Measurements from ENCODE around the gene TNFSF4. TPM values are rescaled to one million over a fixed set of nuclear protein-coding genes. Genes with fewer than 3 reads are reported as not detected.

Gene TNFSF4
- total and polyA plus RNA-seq, 2 of the 13 experiments (the other 11 are each of a cell fraction or from before 2014, with no cell fraction given), result 2.4 to 7.9 TPM

- CTCF ChIA-PET (ENCODE audit: low intra/inter-chr PET ratio, low total read pairs), result no interaction called here
- H3K9ac ChIP-seq (ENCODE audit: insufficient read depth, low read depth, low read length), result no peak overlapping the region
- POLR2A ChIA-PET, result no interaction called here
- DNase-seq (ENCODE audit: low spot score) (no peak), FAIRE-seq (no peak), ATAC-seq (no peak)
- intact Hi-C loops (cut with micrococcal nuclease; ENCODE audit: unreplicated experiment) (no loop called here), in situ Hi-C loops (cut with HindIII; ENCODE audit: extremely low pct_ligation_motif_present, low pct_unique_long_range_greater_than_20kb) (no loop called here)
- 89% methylated on average over 1 of the region's 1 CpG for WGBS (ENCODE audit: low lambda C conversion rate)
- H3K4me3 ChIP-seq (replicated peaks in 1 of 3; ENCODE audit: insufficient read depth in 1 of 3, low read depth in 2 of 3, low read length in 3 of 3), result no peak overlapping the region
- peaks cover 16% of the 10 kb centered on the region for H3K79me2 ChIP-seq (ENCODE audit: insufficient read depth, low read length)
- no peaks in the 10 kb centered on the region for H3K27me3 ChIP-seq (ENCODE audit: control insufficient read depth in 1 of 2, insufficient read depth in 2 of 2, low read length in 2 of 2)
- no peak for TF ChIP-seq GPN1 (CRISPR knock-in tag; IDR thresholded peaks at IDR 0.05; ENCODE audit: borderline replicate concordance)
- TF ChIP-seq ZBTB39 (CRISPR knock-in tag; IDR thresholded peaks at IDR 0.05), result no peak
- no peak for TF ChIP-seq ZNF549 (CRISPR knock-in tag; IDR thresholded peaks at IDR 0.05)
- no peak for TF ChIP-seq MXD1 (CRISPR knock-in tag; IDR thresholded peaks at IDR 0.05)
- no peak for TF ChIP-seq ATF6 (CRISPR knock-in tag; conservative IDR thresholded peaks at IDR 0.05)
- TF ChIP-seq HDAC2 (CRISPR knock-in tag; IDR thresholded peaks at IDR 0.05), result no peak
- TF ChIP-seq CSRNP1 (CRISPR knock-in tag; IDR thresholded peaks at IDR 0.05), result no peak
- no peak for TF ChIP-seq ZNF672 (CRISPR knock-in tag; IDR thresholded peaks at IDR 0.05)
- no peak for TF ChIP-seq ESRRA (CRISPR knock-in tag; IDR thresholded peaks at IDR 0.05; ENCODE audit: low read depth)
- TF ChIP-seq ELF3 (CRISPR knock-in tag; IDR thresholded peaks at IDR 0.05), result no peak
- TF ChIP-seq GMEB1 (CRISPR knock-in tag; IDR thresholded peaks at IDR 0.05; ENCODE audit: borderline replicate concordance), result no peak
- no peak for TF ChIP-seq MBD4 (IDR thresholded peaks at IDR 0.05; ENCODE audit: borderline replicate concordance, low read length)
- no peak for TF ChIP-seq FOXK2 (IDR thresholded peaks at IDR 0.05)
- H3K36me3 ChIP-seq (replicated peaks in 1 of 2; ENCODE audit: control insufficient read depth in 1 of 2, insufficient read depth in 2 of 2, low read length in 2 of 2), result no peaks in the 10 kb centered on the region
- BruUV-seq (replicated peaks), result no TSS peak
- H3K4me2 ChIP-seq (ENCODE audit: low read depth, low read length), result no peak overlapping the region
- H4K20me1 ChIP-seq (ENCODE audit: insufficient read depth, low read length), result no peaks in the 10 kb centered on the region
- H3K27ac ChIP-seq (ENCODE audit: extremely low read length, insufficient read depth, low read length), result no peak overlapping the region
- peaks cover 93% of the 10 kb centered on the region for H3K4me1 ChIP-seq (ENCODE audit: insufficient read depth, low read length)
- no peaks in the 10 kb centered on the region for H3K9me3 ChIP-seq (ENCODE audit: low read length)
- H2AFZ ChIP-seq (ENCODE audit: low read length), result no peak overlapping the region
Measured at GRCh38 chr1:173208146-173208545, 1.0 kb upstream of the TNFSF4 start.

Data from HepG2 (cell line).